NCI-H226 (cell line): ENCODE results near the gene CYP2E1.
A peak's percentile ranks its signal among the peaks of the same experiment; 100 is the strongest.
"Not testable (repeated sequence)": the region's sequence is repeated elsewhere in the genome, so short reads cannot be mapped to it uniquely, and the experiment has no call there.

Experiments used
- DNase-seq: peaks from one replicate; pipeline ENCODE4 v3.0.0-alpha.2; 2015

CYP2E1 gene

DNA sequence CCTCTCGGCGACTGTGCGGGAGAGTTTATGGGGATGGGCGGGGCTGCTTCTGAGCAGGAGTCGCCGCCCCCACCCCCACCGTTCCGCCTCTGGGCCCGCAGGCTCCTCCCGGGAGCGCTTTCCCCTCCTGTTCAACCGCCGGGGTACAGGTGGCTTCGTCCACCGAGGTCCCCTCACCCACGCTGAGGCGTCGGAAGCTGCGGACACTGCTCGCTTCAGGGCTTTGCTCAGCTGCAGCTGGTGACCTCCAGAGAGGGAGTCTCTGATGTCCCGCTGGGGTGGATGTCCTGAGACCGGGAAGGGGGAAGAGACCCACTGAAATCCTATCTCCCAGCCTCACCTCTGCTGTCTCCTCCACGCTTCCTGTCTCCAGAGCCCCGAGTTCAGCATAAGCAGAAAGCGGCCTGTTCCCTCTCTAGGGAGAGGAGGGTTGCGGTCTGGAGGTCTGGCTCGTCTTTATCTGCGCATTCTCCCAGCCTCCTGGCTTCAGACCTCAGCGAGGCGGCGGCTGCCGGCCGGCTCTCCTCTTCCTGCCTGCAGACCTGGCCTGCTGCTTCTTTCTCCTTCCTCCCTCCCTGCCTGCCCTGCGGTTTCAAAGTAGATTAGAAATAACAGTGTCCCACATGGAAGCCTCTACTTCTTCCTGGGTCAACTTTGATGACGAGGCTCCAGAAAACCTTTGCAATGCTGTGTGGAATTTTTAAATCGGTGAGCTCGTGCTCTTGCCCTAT, 1.8 kb downstream of the CYP2E1 start:
- no peak for DNase-seq

DNA sequence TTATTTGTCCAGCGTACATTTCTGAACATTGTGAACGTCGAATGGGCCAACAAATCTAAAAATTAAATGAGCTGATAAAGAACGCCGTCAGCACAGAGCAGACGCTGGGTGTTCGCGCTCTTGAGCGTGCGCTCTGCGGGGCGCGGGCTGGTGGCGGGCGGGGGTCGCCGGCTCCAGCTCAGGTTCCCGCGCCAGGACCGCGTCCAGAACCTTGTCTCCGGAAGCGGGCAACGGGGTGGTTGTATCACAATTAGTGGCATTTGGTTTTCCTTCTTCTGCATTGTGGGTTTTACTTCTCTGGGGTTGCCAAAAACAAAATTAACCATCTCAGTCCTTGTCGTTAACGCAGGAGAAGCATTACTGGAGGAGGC, 2.4 kb downstream of the CYP2E1 start:
- no peak for DNase-seq

DNA sequence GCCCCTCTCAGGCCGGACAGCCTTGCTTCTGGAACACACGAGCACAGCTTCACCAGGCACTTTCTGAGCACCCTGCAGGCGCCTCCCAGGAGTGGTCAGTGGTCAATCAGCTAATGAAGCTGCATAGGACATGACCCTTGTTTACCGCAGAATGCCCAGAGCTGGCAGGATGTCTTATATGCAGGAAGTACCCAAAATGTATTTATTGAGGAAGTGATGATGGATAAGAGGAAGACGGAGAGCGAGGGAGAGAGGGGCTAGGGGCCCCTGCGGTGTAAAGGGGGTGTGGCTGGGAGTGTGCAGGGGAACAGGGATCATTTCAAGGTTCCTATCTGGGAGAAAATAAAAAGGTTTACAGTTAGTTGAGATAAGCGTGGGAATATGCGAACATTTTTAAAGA, 3.3 kb downstream of the CYP2E1 start:
- no peak for DNase-seq

DNA sequence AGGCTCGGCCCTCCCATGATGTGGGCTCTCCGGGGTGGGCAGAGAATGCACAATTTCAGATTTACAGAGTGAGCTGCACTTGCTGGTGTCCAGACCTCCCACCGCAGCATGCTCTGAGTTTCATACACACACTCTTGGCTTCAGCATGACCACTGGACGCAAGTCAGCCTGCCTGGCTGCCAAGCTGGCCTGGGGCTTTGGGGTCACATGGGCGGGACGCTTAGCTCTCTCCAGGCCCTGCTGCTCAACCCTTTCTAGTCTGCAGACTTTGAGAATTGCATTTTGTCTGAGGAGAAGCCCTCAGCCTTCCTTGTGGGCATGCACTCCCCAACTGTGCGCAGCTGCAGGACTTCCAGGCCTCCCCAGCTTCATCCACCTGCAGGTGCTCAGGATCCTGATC, 5.7 kb downstream of the CYP2E1 start:
- DNase-seq = no peak

DNA sequence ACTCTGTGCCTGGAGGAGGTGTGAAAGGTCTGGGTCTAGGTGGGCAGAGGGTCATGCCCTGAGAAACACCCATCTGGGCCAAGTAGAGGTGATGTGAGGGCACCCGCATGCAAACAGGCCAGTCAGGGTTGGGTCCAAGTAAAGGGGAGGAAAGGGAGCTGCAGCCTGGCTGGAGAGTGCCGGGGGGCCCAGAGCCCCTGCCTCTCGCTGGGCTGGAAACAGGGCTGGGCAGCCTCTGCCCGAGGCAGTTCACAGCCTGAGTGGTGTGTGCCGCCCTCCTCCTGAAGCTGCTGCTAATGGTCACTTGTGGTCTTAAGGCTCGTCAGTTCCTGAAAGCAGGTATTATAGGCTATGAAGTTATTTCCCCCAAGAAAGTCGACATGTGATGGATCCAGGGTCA, 7.3 kb downstream of the CYP2E1 start:
- no peak for DNase-seq

DNA sequence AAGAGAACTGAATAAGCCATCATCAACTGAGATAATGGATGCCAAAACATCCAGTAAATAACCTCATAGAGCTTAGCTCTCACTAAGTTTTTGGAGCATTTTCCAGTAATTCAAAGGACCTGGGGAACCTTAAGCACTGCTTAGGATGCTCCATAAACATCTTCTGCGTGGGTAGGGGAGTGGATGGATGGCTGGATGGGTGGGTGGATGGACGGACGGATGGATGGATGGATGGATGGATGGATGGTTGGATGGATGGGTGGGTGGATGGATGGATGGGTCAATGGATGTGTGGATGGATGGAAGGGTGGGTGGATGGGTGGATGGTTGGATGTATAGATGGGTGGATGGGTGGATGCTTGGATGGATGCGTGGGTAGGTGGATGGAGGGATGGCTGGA, 9.0 kb downstream of the CYP2E1 start:
- DNase-seq = no peak

DNA sequence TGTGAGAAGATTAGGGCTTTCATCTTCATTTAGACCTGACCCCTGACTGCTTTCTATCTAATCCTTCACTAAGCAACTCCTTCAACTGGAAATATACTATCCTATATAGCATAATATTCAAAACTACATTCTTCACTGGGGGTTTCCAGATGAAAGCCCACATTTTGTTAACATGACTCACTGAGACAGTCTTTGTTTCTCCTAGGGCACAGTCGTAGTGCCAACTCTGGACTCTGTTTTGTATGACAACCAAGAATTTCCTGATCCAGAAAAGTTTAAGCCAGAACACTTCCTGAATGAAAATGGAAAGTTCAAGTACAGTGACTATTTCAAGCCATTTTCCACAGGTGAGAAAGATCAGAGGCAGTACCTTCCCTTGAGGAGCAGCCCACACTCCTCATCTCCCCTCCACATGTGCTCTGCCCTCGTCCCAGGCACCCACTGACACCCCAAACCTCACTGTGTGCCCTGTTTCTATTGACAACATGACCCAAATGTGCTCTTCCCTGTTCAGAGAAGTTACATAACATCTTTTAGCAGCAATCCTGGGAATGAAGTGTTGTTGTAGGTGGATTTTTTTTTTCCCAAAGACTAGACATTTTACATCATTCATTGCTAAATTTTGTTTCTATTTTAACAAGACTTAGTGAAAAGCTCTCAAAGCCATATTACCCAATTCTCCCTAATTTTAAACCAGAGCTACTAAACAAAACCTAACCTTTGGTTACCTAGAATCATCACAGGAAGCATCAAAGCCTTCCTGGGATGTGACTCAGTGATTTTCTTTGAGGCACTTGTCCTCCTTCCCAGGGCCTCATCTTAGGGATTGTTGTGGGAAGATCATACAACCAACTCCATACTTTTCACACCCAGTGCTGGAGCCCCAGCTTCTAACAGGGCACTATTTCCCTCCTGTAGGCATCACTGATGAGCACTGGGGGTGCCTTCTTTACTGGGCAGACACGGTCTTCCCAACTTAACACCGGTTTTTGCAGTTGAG, 10.7 kb downstream of the CYP2E1 start:
- DNase-seq = peak; percentile 5

DNA sequence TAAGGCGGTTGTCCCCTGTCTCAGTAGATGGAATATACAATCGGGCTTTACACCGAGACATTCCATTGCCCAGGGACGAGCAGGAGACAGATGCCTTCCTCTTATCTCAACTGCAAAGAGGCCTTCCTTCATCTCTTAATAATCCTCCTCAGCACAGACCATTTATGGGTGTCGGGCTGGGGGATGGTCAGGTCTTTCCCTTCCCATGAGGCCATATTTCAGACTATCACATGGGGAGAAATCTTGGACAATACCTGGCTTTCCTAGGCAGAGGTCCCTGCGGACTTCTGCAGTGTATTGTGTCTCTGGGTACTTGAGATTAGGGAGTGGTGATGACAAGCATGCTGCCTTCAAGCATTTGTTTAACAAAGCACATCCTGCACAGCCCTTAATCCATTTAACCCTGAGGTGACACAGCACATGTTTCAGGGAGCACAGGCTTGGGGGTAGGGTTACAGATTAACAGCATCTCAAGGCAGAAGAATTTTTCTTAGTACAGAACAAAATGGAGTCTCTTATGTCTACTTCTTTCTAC, 14.3 kb downstream of the CYP2E1 start:
- DNase-seq = not testable (repeated sequence)

DNA sequence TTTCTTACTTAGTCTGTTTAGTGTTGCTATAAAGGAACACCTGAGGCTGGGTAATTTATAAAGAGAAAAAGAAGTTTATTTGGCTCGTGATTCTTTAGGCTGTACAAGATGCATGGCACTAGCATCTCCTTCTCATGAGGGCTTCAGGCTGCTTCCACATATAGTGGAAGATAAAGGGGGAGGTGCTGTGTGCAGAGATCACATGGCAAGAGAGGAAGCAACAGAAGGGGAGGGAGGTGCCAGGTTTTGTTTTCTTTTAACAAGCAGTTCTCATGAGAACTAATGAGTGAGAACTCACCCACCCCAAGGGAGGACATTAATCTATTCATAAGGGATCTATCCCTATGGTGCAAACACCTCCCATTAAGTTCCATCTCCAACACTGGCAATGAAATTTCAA, 17.3 kb downstream of the CYP2E1 start:
- no peak for DNase-seq

DNA sequence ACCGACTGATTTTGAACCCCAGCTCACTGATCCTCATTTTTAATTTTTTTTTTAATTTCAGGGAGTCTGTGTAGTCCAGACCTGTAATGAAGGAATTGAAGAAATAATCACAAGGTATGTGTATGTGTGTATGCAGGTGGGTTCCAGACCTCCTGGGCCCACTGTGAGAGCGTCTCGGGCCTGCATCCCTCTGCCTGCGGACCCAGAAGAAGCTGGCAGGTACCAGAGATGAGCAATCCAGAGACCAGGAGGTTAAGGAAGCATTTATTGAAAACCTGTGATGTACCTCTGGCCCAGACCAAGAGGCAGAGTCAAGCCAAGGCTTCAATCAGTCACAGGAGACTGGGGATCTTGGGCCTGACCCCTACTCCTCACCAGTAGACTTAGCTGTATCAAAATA, 27.4 kb downstream of the CYP2E1 start:
- no peak for DNase-seq

DNA sequence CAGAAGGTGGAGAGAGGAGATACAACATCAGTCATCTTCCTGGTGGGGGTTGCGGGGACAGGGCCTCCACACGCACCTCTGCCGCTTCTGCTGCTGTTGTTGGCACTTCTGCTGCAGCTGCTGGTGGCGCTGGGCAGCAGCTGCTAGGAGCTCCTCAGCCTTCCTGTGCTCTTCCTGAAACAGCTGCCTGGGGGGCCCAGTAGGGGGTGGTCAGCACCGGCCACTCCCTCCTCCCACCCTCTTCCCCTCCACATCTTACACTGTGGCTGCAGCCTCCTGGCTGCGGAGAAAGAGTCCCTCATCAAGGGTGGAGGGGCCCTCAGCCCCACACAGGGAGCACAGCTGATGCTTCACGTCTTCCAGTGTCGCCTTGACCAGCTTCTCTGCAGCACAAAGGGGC, 28.4 kb downstream of the CYP2E1 start:
- no peak for DNase-seq

DNA sequence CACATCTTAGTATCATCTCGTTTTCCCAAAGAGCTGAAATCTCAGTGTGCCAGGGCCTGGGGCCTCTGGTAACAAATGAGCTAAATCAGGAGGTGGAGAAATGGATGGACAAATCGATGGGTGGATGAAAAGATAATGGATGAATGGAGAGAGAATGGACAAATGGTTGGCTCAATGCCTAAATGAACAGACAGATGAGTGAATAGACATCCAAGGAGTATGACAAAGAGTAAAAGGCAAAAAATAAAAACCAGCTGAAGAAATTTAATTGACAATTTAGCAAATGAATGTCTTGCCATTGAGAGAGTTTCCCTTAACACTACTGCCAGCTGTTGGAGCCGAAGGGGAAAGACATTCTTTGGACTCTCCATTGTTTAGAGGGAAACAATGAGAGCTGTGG, 30.2 kb downstream of the CYP2E1 start:
- DNase-seq = no peak

DNA sequence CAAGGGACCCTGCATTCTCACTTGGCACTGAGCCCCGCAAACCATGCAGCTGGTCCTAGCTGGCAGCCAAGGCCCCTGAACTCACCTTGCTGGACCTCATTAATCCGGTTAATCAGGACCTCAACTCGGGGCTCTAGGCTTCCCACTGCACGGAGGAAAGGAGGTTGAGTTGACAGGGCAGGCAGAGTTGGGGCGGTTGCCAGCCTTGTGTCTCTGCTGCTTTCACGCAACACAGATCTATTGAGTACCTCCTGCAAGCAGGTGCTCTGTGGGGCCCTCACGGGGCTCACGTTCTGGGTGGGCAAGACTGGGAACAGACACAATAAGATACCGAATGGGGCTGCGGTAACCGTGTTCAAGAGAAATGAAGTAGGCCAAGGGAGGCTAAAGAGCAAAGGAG, 32.1 kb downstream of the CYP2E1 start:
- DNase-seq = no peak

DNA sequence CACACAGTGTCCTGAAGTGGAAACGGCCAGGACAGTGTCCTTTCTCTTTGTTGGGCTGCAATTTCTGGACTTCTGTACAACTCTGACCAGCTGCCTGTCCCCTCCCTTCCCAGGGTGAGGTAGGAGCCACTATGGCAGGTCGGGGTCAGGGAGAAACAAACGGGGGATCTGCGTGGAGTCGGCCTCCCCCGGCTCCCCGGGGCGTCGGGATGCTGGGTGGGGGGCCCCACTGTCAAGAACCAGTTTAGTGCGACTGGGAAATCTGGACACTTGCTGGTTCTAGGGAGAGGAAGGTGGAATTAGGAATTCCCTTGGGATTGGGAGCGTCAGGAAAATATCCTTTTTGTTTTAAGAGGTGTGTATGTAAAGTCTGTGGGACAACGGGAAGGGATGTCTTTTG, 37.7 kb downstream of the CYP2E1 start:
- DNase-seq = no peak

DNA sequence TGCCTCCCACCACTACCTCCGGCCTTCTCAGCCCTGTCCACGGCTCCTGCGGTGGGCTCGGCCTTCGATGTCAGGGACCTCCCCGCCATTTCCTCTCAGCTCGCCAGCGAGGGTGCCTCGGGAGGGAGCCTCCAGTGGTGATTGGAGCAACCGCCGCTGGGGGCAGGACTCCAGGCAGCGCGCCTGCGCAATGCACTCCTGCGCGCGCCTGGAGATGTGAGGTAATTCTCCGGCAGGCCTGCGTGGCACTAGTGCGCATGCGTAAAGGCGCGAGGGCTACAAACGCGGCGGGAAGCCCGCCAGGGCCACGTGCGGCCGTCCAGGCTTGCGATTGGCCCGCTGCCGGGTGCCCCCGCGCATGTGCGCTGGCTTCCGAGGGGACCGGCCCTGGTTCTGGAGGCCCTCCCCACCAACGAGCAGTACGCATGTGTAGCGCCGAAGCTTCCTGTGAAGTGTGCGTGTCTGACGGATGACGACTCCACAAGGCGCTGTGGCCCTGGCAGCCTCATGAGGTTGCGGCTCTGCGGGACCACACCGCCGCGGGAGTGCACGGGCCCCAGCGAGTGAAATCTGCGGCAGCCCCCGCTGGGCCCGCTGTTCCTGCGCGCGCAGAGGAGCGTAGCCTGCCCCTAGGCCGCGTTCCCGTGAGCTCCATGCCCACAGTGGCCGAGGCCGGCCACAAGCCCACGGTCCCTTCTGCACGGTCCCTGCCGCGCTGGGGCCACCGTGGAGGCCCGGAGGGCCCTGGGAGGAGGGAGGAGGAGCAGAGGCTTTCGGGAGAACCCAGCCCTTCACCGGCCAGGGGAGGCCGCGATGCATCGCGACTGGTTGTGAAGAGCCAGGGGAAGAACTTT, 38.5 kb downstream of the CYP2E1 start, which contains the start of gene SYCE1:
Gene SYCE1 (minus strand): TSS at position 143 of the 854 bp plus-strand sequence. CDS start 54 bp downstream, at position 89.
- DNase-seq = no peak

DNA sequence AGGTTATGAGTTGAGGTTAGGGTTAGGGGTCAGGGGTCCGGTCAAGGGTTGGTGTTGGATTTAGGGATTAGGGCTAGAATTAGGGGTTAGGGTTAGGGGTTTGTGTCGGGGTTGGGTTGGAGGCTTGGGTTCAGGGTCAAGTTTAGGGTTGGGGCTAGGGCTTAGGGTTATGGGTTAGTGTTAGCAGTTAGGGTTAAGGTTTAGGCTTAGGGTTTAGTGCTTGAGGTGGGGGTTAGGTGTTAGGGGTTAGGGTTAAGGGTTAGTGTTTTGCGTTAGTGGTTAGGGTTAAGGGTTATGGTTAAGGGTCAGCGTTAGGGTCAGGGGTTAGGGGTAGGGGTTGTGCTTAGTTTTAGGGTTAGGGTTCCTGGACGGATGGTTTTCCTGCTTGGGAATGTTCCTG, 40.0 kb downstream of the CYP2E1 start:
- DNase-seq = no peak

DNA sequence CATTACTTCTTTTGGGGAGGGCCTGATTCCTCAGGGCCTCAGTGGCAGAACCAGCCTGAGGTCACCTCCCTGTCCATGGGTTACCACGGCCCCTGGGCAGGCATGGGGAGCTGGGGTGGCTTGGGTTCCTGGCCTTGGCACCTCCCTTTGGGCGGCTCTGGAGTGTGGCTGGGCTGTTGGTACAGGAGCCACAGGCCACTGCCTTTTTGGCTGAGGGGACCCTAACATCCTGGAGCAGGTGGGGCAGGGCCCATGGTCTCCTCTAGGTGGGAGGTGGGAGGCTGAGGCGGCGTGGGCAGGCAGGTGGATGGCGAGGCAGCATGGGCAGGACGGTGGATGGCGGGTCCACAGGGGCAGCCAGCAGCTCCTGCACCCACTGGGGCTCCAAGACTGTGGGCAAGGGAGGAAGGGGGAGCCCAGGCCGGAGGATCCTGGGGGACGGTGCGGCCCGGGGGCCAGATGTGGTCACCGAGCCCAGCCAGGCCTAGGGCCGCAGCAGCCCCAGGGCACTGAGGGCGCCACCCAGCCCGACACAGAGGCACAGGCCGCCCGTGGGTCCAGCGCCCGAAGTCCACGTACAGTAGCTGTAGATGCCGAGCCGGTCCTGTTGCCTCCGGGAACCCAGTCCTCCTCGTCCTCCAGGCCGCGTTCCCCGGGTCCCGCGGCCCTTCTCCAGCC, 40.6 kb downstream of the CYP2E1 start:
- DNase-seq = no peak

DNA sequence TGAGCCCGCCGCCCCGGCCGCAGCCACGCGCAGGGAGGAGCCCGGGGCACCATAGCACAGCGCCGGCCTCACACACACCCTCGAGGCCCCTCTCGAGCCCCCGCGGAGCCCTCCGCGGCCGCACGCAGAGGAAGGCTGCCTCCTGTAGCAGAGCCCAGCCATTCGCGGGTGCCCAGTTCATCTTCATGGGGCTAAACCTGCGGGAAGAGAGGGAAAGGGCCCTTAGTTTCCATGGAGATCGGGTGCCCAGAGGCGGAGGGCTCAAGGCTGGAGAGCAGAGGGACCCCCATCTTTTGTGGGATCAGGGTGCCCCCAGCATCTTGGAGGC, 41.1 kb downstream of the CYP2E1 start:
- DNase-seq = no peak

DNA sequence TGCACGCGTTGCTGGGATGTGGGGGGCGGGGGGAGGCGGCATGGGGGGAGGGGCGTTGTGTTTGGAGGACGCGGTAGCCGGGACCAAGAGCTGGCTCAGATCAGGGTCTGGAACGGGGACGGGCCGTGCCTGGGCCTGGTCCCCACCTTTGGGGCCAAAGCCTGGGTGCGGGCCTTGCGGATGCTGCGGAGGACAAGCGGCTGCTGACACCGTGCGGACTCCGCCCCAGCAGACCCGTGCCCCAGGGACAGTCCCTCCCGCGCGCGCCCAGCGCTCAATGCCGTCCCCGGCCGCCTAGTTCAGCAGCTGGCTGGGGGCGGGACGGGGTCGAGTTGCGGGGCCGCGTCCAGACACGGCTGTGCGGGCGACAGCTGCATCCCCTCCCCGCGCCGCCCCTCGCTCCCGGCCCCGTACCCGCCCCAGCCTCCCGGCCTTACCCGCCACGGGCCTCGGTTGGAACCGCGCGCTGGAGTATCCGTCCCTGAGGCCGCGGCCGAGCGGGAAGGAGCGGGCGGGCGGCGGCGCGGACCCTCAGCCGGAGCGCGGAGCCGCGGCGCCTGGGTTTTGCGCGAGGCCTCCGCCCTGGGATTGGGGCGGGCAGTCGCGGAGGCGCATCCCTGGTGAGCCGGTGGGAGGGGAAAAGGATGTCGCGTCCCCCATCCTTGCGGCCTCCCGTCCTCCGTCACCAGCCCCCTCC, 41.8 kb downstream of the CYP2E1 start:
- DNase-seq = not testable (repeated sequence)

DNA sequence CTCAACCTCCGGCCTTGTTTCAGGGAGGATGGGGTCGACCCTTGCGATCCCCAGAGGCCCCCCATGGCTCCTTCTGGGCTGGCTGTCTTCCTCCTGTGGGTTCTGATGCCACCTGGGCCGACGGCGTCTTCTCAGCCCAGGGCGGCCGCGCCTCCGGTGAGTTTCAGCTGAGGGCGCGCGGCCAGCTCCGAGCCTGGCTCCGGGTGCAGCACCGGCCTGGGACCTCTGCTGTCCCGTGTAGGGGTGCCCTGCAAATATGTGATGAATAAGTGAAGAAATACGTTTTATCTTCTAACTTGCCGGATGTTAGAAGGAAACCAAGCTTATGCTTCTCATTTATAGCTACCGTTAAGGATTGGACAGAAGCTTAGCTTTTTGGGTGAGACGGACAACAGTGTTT, 42.6 kb downstream of the CYP2E1 start:
- not testable (repeated sequence) for DNase-seq

DNA sequence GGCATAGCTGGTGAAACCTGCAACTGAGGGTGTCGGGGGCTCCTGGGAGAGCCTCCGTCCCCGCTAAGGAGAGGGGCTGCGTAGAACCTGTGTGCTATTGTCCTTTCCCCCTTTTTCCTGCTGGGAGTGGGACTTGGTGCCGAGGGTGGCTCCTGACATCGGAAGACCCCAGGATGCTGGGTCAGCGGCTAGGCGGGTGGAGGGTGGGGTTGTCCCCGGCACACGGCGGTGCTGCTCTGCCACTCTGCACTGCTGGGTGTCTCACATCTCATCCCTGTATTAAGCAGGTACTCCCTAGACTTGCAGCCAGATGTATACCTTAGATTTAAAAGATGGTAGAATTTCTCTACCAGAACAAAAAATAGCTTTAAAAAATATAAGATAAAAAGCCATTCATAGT, 44.9 kb downstream of the CYP2E1 start:
- DNase-seq = not testable (repeated sequence)

DNA sequence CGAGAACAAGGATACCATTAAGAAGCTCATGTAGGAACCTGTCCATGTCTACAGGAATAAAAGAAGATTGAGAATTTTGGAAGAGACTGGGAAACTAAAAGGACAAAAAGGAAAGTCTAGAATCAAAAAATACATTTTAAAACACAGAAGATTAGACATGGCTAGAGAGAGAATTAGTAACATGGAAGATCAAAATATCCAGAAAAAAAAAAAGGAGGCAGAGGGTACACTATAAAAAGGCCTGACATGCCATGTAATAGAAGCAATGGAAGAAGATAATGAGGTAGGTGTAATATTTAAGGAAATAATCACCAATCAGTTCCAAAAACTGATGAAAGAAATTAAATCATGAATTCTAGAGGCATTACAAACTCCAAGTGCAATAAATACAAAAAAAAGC, 46.3 kb downstream of the CYP2E1 start:
- not testable (repeated sequence) for DNase-seq
